Hematopoietic multipotent progenitor cell treated with erythropoietin and hydrocortisone succinate and interleukin-3 and kit ligand, for 4 days (in vitro differentiated cells): Measurements from ENCODE around the gene ABTB2.

Experiments
- DNase-seq: peaks from one replicate; pipeline ENCODE4 v3.0.0-alpha.2; 2015

ABTB2 gene

DNA sequence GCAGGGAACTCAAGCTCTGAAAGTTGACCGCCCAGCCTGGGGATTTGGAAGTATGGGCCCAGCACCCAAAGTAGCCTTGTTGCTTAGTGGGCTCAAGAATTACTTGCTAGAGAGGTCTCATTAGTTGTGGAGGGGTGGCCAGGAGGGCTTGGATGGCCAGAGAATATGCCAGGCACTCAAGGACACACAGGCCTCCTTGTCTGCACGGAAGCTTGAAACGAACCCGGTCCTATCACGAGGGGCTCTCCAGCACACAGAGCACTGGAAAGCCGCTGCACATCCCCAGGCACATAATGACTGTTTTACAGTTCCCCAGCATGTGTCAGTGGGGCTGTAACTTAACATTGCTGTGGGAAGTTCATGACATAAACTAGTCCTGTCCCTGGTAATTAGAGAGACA, 196.4 kb downstream of the ABTB2 start:
- no peak for DNase-seq

DNA sequence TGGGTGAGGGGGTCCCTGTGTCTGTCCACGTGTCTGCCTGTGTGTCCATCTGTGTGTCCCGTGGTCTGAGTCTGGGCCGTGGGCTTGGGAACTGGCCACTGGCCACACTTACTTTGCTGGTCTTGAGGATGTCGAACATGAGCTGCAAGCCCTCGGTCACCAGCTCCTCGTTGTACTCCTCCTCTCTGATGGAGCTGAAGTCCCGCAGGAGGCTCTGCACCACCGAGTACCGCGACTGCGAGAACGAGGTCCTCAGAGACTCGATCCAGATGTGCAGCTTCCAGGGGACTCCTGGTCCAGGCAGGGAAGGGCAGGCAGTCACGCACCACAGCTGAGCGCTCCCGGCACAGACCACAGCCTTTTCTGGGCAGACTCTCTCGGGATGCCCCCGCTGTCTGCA, 197.0 kb downstream of the ABTB2 start:
- no peak for DNase-seq

DNA sequence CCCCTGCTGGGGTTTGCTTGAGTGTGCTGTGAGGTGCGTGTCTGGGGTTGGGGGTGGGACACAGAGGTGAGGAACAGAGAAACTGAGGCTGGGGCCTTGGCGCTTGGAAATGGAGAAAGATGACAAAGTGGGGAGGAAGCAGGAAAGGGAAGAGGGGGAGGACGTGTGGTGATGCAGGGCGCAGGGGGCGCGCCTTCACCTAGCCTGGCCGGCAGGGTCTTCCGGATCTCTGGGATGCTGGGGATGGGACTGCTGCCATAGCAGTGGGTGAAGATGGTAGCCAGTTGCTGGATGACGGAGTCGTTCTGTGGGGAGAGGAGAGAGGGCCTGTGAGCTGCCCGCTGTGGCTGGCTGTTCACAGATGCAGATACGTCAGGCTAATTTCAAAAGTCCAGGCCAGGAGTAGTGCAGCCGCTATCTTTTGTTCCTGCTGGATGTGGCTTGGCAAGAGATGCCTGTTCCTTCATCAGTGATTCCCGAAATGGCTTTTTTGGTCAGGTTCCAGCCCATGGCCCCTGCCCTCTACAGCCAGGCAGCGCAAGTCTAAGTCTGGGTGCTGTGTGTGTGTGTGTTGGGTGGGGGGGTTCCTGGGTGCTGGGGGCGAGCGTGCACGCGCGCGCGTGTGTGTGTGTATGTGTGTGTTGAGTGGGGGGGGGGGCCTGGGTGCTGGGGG, 197.6 kb downstream of the ABTB2 start:
- no peak for DNase-seq

DNA sequence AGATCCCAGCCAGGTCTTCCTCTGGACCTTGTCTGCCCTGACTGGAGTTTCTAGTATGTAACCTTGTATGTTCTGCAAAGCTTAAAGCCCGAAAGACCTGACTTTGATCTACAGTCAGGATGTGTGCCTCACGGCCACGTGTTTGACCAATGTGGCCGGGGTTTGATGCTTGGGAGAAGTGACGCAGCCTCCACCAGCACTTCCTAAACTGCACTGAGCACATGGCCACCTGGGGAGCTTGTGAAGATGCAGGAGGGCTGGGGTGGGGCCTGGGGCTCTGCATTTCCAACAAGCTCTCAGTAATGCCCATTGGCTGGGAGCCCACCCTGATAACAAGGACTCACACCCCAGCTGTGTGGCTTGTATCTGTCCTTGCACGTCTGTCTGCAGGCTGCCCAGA, 199.1 kb downstream of the ABTB2 start:
- DNase-seq = peak; percentile 38

DNA sequence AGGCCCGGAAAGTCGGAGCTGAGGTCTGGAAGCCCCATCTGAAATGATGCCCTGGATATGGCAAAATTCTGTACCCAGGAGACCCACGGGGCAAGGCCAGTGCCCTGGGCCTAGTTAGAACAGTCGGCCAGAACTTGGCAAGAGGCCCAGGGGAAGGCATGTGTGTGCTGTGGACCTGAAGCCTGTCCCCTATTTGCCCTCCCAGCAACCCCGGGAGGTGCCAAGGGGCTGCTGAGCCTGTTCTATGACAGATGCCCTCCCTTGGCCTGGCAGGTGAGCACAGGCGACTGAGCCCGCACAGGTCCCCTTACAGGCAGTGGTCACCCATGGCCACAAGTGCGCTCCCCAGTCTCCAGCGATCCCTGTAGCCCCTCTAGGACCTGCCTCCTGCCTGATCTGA, 200.6 kb downstream of the ABTB2 start:
- no peak for DNase-seq

DNA sequence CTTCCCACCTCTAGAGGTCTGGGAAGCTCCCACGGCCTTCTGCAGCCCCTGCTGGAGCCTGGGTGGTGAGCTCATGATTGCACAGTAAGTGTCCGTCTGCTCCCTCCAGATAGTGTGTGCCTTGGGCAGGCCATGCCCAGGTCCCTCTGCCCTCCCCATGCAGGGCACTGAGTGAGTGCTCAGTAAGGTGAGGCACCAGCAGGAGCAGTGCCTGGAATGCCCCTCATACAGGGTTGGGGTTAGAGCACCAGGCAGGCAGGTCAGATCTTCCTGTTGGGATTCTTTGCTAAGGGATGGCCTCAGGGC, 202.1 kb downstream of the ABTB2 start:
- DNase-seq = no peak

DNA sequence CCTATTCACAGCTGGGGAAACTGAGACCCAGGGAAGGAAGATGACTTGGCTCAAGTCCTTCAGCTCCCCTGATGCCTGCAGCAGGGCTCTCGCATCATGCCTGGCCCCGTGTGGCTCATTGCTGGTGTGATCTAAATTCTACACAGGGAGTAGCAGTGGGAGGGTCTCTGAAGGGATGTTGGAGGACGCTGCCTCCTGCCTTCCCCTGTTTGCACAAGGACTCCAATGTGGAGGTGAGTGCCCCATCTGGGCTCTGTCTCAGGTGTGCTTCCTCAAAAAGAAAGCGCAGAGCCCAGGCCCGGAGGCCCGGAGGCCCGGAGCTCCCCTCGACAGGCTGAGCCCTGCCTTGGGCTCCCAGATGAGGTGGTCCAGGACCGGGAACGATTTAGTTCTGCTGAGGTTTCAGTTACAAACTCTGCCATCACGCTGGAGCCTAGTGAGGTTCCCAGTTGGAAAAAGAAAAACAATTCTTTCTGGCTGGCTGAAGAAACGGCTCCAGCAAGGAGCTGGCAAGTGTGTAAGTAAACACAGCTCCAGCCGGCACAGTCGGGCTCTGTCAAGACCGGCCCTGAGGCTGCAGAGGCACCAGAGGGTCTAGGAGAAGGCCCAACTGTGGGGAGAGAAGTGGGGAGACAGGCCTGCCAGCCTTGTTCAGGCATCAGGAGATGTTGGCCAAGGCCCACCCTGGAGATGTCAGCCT, 202.6 kb downstream of the ABTB2 start:
- DNase-seq = no peak

DNA sequence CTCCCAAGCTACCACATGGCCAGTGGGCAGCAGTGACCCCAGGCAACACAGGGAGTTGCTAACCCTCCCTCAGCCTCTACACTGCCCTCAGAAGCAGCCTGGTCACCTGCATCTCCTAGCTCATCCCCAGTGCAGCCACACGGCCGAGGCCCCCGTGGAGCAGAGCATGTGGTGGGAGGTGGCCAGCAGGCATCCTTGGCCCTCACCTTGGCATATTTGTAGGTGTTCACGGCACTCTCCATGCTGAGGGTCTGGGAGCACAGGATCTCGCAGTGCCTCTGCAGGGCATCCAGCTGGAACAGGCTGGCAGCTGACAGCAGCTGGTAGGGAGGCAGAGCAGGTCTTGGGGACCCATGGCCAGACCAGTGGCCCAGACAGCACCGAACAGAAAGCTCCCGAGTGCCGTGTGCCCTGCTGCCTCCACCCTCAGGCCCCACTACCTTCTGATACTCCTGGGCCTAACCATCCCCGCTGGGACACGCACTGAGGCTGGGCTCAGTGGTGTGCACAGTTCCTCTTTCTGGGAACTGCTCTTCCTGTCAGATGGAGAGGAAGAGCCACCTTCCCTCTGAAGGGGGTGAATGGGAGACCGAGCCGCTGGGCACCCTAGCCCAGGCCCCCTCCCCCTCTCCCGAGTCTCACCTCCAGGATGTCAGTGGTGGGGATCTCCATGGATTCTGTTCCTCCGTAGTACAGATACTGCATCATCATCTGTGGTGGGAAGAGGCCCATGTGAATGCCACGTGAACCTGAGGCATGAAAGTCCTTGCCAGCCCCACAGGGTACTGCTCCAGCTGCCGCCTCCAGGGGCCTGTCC, 203.5 kb downstream of the ABTB2 start:
- DNase-seq = peak; percentile 56

DNA sequence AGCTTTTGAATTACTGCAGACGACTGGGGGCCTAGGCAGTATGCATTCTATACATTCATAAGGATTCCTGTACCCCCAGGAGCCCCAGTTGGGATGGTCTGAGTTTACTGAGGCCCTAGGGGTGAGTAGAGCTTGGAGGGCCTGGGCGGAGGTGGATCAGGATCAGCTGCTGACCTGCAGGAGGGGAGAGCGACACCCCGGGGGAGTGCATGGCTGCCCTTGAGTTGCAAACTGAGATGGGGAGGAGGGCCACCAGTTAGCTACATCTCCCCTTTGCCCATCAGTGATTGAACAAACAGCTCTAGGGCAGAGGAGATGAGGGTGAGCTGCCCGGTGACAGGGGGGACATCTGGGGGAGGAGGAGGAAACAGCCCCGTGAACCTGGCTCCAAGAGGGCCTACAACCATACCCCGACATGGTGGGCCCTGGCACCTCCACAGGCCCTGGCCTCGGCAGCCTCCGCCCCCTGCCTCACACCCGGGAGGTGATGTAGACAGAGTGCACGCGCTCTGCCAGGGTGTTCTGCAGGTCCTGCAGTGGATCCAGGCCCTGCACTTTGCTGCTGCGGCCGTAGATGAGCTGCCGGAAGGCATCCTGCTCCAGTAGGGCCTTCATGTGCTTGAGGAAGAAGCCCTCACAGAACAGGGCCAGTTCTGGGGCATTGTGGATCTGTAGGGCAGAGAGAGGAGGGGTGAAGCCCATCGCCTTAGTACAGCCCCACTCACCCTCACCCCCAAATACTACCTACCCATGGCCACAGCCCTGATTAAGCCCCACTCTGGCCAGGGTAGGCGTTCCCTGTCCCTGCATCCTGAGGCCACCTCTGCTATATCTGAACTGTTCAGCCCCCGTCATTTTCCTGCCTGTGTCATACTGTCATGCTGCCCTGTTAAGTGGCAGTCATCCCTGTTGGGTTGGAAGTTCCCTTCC, 205.6 kb downstream of the ABTB2 start:
- no peak for DNase-seq

DNA sequence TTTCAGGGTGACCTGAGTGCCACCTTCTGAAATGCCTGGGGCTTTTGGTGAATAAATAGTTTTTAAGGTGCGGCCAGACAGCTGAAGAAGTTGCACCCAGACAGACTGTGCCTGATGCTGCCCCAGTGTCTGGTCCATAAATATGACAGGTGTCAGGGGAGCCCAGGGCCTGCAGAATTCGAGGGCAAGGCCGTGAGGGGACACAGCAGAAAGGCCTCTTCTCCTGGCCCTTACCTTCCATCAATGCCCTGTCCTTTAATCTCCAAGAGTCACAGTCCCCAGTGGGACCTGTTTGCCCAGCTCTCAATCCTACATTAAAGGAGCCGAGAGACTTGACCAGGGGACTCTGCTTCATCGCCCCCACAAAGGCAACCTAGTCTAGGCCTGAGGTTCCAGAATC, 206.6 kb downstream of the ABTB2 start:
- no peak for DNase-seq

DNA sequence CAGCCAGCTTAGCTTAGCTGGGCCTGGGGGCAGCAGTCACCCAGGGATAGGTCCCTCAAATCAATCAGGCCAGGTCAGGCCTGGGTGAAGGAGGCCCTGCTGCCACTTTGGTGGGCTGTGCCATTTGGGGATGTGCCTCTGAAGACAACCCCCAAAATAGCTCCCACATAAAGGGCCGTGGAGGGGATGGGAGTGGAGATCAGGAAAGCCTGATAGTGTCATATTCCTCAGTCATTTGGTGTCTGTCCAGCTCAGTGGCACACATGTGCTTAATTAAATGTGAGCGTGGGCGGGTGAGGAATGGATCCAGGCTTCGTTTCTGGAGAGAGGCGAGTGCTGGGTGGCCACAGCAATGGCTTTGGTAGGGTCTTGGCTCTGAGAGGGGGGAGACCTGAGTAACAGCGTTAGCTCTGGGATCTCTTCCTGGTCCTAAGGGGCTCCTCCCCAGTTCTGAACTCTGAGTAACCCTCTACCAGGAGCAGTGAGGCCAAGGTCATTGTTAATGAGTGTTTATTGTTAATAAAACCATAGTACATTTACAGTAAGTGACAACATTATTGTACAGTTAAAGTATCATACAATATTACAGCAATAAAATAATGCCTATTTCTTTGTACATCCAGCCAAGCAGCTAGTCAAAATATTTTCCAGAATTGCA, 207.2 kb downstream of the ABTB2 start:
- DNase-seq = no peak

DNA sequence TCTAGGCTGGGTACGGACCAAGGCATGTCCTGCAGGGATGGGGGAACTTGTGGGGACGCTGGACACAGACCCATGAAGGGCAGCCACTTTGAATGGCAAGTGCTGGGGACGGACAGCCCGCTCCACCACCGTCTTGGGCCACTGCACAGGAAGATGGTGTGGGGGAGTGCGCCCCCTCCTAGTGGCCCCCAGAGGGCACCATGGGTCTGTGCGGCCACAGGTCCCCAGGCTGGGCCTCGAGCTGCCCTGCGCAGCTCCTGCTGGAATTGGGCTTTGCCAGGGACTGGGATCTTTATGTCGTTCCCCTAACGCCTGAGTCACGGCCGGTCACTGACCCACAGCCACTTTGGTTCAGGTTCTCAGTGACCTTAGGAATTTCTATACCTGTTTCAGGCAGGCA, 208.0 kb downstream of the ABTB2 start:
- peak; percentile 47 for DNase-seq

DNA sequence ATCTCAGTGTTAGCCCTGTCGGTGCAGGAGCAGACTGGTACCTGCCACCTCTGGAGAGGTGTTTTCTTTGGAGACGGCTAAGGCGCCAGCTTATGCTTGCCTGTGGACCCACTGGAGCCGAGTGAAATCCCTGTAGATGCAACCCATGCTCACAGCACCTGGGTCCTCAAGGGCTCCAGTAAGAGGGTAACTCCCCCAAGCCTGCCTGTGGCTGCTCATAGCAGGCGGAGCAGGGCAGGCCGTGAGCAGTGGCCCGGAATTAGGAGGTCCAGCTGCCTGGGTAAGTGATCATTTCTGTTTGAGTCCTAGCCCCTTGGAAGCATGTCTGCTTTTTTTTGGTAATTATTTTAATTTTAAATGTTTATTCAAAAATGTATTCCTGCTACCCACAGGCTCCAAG, 208.5 kb downstream of the ABTB2 start:
- DNase-seq = no peak

DNA sequence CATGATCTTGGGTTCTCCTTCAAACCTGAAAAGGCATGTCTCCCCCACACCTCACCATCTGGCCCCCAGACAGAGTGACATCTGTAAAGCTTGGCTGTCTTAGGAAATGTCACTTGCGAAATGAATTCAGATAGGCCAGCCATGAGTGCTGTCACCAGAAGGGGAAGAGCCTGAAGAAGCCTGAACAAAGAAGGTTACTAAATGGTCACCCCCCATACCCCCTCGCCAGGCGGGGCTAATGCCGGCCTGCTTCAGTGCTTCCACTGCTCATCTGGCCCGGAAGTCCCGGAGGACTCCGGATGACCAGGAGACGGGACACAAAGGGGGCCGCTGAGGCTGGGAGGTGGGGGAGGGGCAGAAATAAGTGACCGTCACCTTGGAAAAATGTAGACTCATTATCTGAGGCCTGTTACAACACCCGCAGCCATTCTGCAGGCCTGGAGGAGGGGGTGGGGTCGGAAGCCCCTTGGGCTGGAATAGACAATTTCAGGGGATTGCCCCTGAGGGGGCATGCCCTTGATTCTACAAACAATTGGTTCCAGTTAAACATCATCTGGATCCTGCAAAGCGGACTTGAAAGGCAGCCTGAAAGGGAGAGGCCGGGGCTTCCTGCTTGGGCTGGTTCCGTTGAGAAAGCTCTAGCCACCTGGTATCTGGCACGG, 209.2 kb downstream of the ABTB2 start:
- DNase-seq = peak; percentile 74

DNA sequence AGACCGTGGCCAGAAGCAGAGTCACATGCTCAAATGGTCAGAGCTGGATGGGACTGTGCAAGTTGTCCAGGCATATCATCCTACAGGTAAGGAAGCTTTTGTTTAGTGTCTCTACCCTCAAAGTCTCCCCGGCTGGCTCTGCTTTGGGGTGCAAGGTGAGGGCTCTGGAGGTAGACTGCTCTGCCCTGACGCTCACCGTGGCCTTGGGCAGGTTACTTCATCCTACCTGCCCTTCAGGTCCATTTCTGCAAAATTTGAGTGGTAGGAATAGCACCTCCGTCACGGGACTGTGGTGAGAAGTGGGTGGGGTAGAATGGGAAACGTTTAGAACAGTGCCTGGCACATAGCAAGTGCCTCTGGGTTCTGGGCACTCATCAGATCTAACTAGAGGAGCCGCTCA, 210.2 kb downstream of the ABTB2 start:
- no peak for DNase-seq

DNA sequence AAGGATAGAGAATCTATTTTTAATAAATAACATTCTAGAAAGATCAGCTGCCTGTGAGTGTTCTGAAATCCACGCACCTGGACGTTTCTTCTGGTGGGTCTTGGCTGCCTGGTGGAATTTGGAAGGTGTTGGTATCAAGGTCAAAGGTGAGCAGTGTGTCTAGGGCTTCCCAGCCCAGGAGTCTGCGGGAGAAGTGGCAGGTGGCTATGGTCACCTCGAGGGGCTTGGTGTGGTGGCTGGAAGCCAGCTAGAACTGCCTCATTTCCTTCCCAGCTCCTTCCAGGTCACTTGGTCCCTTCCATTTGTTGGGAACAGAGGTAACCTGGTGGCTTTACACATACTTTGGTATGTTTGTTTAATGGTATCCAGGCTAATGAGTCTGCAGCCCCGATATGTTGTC, 210.9 kb downstream of the ABTB2 start:
- DNase-seq = no peak

DNA sequence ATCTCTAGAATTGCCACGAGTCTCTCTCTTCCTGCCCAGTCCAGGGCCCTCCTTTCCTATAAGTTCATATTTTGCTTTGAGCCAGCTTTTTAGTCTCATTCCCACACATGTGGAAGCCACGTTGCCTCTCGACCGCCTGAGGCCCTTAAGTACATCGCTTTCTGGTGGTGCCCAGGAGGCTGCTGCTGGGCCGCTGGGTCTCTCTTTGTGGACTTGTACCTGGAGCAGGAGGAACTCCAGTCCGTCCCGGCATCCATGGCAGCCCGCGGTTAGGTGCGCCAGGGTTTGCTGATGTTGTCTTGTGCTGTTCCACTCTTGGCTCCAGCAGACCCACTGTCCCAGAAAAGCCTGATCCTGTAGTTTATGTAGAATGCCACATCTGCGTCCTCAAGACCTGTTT, 211.4 kb downstream of the ABTB2 start:
- no peak for DNase-seq

DNA sequence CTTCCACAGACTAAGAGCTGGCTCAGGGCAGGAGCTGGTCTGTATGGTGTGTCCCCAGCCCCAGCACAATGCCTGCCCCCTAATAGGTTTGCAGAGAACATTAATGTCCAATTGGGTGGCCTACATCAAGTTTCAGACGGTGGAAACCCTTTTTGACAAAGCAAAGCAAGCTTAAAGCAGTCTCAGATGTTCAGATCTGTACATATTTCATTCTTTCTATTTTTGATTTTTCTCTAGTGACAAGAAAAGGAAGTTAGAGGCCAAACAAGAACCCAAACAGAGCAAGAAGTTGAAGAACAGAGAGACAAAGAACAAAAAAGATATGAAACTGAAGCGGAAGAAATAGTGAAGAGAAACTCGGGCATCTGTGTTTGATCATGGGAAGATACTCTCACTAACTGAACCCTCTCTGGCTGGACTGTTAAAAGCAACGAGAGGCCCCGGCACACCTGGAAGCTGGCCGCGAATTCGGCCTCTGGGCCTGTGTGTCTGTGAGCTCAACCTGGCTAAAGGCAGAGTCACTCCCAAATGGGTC, 211.9 kb downstream of the ABTB2 start:
- no peak for DNase-seq

DNA sequence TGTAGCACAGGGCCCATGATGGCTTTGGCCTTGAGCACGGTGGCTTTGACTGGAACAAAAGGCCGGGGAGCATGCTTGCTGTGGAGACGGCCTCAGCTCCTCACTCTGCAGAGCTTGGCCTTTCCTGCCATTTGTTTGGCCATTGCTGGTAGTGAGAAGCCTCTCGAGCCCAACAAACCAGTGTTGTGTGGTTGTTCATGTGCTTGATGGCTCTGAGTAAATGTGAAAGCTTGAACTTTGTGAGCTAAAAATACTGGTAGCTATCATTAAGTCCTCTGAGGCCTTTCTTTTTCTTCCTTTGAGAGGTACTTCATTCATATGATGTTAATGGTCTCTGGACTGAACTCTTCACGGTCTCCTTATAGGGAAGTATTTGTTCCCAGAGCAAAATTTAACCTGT, 212.7 kb downstream of the ABTB2 start:
- DNase-seq = no peak

DNA sequence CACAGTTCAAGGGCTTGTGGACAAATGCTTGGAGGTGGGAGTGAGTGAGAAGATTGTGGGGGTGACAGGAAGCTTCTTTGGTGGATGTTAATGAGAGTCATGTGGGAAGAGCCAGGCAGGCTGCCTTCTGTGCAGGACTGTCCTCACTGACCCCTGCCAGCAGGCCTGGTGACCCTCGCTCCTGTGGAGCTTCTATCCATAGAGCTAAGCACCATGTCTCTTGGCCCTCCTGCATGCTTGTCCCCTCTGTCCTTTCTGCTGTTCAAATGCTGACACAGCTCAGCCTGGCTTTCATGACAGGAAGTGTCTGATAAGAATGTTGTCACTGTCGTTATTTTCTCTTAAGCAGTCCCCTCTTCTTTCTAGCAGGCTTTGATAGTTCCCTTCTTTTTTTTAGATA, 214.8 kb downstream of the ABTB2 start:
- no peak for DNase-seq

DNA sequence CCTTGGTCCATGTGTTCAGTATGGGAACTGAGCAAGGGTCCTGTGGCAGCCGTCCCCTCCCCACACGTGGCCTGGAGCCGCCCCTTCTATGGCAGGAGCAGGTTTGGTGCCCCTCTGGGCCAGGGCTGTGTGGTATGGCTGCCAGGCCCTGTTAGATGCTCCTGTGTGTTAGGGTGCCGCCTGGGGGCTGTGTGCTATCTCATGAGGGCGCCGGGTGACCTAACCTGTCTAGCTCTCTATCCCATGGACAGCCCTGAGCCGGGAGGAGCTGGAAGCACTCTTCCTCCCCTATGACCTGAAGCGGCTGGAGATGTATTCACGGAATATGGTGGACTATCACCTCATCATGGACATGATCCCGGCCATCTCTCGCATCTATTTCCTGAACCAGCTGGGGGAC, 217.7 kb downstream of the ABTB2 start:
- DNase-seq = no peak

DNA sequence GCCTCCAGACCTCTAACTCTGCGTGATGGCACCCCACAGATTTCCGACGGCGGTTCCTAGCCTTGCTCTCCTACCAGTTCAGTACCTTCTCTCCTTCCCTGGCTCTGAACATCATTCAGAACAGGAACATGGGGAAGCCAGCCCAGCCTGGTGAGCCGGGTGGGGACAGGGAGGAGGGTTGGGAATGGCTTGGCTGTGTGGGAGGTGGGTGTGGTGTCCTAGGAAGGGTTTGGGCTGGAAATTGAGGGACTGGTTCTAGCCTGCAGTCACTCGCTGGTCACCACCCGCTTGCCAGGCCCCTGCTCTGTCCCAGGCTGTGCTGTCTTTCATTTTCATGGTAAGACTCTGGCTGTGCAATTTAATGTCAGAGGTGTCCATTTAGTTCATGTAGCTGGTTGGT, 218.5 kb downstream of the ABTB2 start:
- no peak for DNase-seq
